Vagina (tissue), 2 donors: ENCODE results near the gene FGF22.

Experiments used
- POLR2A ChIP-seq, 2 donors: fragments of 450-650 bp; IDR thresholded peaks; one replicate each; pipeline ENCODE4 v1.6.1; 2017; ENCODE audit warnings: antibody characterized with exemption in 2 of 2, mild to moderate bottlenecking in 2 of 2, moderate library complexity in 2 of 2
- POLR2AphosphoS5 ChIP-seq, 2 donors: sonication (generic); formaldehyde crosslinking; IDR thresholded peaks; one replicate each; pipeline ENCODE4 v1.9.0; 2017; ENCODE audit warnings: antibody characterized with exemption in 2 of 2, mild to moderate bottlenecking in 2 of 2, low read depth in 1 of 2; ENCODE audit not compliant: insufficient read depth in 1 of 2
- TF ChIP-seq, protein P1 (sequence below), 3 experiments: fragments of 450-650 bp in 2 of 3; fragments of 200-600 bp in 1 of 3; sonication (generic) in 1 of 3; IDR thresholded peaks; one replicate each; pipeline ENCODE4 v1.5.1; 2017 to 2019; ENCODE audit warnings: antibody characterized with exemption in 3 of 3, mild to moderate bottlenecking in 2 of 3, moderate library complexity in 2 of 3

DNA sequence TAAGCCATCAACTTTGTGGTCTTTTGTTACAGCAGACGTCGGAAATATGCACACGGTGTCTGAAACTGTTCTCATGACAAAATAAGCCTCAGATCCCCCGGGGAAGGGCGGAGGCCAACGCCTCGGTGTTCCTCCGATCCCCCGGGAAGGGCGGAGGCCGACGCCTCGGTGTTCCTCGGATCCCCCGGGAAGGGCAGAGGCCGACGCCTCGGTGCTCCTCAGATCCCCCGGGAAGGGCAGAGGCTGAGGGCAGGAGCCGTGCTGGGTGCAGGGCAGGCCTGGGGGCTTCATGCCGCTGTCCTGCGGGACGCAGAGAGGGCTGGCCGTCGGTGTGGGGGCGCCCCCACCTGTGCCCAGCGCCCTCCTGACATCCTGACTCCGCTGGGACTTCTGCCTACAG, 4.7 kb downstream of the FGF22 start:
- TF ChIP-seq, protein P1, sequence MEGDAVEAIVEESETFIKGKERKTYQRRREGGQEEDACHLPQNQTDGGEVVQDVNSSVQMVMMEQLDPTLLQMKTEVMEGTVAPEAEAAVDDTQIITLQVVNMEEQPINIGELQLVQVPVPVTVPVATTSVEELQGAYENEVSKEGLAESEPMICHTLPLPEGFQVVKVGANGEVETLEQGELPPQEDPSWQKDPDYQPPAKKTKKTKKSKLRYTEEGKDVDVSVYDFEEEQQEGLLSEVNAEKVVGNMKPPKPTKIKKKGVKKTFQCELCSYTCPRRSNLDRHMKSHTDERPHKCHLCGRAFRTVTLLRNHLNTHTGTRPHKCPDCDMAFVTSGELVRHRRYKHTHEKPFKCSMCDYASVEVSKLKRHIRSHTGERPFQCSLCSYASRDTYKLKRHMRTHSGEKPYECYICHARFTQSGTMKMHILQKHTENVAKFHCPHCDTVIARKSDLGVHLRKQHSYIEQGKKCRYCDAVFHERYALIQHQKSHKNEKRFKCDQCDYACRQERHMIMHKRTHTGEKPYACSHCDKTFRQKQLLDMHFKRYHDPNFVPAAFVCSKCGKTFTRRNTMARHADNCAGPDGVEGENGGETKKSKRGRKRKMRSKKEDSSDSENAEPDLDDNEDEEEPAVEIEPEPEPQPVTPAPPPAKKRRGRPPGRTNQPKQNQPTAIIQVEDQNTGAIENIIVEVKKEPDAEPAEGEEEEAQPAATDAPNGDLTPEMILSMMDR (IDR thresholded peaks at IDR 0.05), result no peak
- TF ChIP-seq POLR2A (IDR thresholded peaks at IDR 0.05) (no peak), POLR2AphosphoS5 (IDR thresholded peaks at IDR 0.05; ENCODE audit: insufficient read depth in 1 of 2, low read depth in 1 of 2) (no peak)
